GM19324 (cell line): ENCODE data around the gene ZDHHC11.
"Not testable (repeated sequence)": the region's sequence is repeated elsewhere in the genome, so short reads cannot be mapped to it uniquely, and the experiment has no call there.

Source experiments
- ATAC-seq: cut with Tn5 transposase; IDR thresholded peaks from one replicate; pipeline ENCODE4 v1.9.1; 2021; ENCODE audit warnings: mild to moderate bottlenecking, moderate library complexity; ENCODE audit not compliant: unreplicated experiment, low FRiP score

ZDHHC11 gene

DNA sequence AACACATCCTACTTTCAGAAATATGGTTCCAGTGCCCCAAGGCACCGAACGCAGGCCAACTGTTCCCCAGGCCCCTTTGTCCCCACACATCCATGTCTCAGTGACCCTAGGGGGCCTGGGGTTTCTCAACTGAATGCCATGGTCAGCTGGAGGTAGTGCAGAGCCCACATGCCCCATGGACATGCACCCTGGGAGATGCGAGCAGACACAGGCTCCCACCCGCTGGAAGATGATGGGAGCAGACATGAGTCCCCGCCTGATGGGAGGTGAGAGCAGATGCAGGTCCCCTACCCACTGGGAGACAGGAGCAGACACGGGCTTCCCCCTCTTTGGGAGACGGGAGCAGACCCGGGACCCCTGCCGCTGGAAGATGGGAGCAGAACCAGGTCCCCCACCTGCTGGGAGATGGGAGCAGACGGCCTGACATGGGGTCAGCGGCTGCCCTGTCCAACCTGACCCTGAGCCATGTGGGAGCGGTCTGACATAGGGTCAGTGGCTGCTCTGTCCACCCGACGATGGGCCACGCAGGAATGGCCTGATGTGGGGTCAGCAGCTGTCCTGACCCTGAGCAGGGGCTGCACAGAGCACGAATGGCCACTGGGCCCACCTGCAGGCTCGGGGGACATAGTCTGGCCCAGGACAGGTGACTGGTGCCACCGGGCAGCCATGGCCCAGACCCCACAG lies 84.7 kb downstream of the ZDHHC11 start:
- ATAC-seq: no peak

DNA sequence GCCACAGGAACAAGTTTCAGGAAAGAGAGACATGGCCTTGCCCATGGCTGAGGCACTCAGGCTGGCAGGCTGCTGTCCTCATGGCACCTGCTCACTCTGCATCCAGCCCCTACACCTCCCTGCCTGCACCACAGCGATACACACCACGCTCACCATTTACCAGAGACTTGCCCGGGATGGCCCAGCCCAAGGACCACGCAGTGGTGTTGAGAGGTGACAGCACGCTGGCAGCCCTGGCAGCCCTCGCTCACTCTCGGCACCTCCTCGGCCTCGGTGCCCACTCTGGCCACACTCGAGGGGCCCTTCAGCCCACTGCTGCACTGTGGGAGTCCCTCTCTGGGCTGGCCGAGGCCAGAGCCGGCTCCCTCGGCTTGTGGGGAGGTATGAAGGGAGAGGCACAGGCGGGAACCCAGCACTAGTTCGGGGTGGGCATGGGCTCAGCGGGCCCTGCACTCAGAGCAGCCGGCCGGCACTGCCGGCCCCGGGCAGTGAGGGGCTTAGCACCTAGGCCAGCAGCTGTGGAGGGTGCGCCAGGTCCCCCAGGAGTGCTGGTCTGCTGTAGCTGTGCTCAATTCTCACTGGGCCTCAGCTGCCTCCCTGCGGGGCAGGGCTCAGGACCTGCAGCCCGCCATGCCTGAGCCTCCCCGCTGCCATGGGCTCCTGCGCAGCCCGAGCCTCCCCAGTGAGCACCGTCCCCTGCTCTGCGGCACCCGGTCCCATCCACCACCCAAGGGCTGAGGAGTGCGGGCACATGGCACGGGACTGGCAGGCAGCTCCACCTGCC lies 86.6 kb downstream of the ZDHHC11 start:
- ATAC-seq: no peak

DNA sequence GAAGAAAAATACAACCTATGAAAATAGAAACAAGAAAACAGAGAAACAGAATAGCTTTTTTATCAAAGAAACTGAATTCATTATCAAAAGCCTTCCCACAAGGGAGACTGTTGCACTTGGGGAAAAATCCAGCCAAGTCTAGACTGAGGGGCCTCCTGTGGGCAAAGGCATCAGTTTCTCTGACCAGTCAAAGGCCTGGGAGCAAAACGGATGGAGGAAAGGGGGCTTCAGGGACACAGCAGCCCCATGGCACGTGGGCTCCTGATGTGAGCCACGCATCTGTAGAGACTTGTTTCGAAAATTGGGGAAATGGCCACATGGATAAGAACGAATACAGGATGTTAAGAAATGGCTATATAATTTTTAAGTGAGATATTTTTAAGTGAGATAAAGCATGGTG lies 87.4 kb downstream of the ZDHHC11 start:
- no peak for ATAC-seq

DNA sequence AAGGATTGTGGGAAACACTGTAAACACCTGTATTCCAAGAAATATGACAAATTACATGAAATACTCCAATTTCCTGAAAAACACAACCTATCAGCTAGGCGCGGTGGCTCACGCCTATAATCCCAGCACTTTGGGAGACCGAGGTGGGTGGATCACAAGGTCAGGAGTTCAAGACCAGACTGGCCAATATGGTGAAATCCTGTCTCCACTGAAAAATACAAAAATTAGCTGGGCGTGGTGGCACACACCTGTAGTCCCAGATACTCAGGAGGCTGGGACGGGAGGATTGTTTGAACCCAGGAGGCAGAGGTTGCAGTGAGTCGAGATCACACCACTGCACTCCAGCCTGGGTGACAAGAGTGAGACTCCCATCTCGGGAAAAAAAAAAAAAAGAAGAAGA lies 87.8 kb downstream of the ZDHHC11 start:
- not testable (repeated sequence) for ATAC-seq

DNA sequence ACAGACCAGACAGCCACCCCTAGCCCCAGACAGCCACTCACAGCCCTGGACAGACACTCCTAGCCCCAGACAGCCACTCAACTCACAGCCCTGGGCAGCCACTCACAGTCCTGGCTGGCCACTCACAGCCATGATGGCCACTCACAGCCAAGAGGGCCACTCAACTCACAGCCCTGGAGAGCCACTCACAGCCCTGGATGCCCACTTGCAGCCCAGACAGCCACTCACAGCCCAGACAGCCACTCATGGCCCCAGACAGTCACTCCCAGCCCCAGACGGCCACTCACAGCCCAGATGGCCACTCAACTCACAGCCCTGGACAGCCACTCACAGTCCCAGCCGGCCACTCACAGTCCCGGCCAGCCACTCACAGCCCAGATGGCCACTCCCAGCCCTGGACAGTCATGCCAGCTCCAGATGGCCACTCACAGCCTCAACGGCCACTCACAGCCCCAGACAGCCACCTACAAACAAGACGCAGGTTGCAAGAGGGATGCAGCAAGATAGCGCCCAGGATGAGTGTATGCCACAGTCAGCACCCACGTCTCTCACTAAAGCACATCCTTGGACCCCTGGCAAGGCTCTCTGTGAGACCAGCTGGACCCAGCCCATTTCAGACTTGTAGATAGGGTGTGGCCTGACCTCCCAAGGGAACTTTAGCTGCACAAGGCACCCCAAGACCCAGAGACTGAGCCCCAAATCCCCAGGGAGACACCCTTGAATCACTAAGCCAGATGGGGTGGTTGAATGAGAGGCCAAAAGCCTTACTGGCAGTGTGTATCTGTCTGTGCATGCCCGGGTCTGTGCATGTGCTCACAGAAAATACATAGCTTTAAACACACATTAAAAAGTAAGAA lies 88.7 kb downstream of the ZDHHC11 start:
- ATAC-seq: no peak

DNA sequence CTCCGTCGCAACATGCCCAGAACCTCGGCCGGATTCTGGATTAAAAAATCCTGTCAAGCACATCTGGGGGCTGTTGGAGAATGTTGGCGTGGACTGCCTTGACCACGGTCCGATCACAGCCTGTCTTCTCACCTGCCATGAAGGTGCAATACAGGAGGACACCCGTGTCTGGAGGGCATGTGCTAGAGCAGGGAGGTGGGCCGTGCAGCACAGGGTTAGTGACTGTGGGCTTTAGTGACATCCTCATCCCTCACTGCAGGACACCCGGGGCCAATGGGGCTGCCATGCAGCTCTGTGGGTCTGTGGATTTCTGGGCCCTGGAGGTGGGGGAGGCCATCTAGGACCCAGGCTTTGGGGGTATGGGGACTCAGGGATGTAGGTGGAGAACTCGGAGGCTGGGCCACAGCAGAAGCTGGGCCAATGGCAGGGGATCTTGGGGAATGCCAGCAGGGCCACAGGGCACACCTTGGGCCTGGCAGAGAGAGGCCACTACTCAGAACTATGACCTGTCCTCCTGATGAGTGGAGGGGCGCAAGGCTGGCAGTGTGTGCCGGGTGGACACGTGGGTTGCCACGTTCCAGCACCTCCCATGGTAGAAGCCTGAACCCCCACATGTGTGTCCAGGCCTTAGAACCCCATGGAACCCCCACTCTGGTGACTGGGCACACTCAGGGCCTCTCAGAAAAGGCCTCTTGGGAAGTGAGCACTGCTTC lies 89.6 kb downstream of the ZDHHC11 start:
- ATAC-seq: no peak

DNA sequence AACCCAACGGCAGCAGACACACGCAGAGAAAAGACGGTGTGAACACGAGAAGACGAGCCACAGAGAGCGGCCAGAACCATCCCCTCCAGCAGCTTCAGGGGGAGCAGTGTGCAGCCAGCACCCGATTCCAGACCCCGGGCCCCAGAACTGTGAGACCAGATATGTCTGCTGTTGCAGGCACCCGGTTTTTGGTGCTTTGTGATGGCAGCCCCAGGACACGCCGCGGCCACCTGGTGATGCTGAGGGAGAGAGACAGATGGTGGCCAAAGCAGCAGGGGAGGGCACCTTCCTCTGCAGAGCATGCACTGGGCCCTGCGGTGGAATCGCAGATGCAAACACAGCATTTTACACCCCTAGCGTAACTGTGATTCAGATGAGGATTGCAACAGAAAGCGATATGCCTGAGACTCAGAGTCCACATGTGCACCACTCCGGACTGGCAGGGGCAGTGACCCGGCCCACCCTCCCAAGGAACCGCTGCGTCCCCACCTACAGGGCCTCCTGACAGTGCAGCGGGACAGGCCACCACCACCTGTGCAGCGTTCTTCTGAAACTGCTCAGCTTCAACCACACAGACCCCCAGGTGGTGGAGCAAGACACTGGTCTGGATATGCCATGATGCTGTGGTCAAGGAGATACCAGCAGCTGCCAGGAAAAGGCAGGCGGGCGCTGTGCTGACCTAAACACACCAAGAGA lies 90.3 kb downstream of the ZDHHC11 start:
- ATAC-seq: no peak

DNA sequence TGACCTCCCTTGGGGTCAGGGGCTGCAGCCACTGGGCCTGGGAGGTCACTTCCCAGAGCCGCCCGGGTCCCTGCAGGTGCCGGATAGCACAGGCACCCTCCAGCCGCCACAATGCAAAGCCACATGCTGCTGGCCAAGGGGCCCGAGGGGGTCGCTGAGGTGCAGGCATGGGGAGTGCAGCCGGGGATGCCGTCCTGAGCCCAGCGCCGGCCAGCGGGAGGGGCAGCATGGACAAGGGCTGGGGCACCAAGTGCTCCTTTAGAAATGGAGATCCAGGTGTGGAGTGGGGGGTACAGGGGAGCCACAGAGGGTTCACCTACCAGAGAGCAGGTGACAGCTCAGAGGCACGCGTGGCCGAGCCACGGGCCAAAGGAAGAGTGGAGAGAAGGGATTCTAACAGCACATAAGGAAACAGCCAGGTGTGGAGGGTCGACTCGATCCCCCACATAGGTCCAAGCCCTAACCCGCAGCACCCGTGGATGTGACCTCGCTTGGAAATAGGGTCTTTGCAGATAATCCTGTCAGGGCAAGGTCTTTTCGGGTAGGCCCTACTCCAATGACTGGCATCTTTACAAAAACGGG lies 90.9 kb downstream of the ZDHHC11 start:
- ATAC-seq: no peak

DNA sequence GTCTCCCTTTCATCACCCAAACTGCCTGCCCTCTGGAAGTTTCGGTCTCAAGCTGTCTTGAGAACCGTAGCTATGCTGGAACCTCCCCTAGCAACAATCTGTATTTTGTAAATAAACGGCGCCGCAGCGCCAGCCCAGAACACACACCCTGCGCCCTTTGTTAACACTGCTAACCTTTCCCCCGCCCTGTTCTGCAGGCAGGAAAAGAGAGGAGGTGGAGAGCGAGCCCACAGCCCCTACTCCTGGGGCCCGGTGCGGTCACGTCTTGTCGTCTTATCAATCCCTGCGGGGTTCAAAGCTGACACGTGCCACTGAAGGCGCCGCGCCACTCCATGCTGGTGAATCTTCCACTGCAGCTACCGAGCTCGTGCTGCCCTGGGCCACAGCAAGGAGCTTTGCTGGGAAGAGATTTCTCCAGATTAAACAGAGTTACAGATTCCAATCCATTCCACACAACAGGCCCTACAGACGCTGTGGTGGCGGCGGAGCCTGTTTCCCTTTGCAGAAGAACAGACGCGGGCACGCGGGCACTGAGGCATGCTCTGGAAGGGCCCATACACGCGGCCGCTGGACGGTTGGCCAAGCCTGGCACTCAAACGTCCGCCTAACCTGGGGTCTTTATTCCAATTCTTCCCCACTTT lies 91.6 kb downstream of the ZDHHC11 start:
- ATAC-seq: no peak

DNA sequence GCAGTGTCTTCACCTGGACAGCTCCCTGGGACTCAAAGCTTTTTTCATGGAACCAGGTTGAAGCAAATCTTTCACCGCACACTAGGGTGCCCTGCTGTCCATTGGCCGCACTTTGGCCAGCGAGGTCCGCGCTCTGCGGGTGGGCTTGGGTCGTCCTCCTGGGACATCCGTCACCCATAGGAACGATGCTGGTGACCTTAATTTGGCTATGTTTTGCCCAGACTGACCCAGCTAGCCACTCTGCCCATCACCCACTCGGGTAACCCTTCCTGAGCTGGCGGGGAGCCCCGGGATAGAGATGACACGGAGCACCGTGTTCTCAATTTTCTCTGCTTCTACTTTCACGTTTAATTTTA lies 92.1 kb downstream of the ZDHHC11 start:
- no peak for ATAC-seq

DNA sequence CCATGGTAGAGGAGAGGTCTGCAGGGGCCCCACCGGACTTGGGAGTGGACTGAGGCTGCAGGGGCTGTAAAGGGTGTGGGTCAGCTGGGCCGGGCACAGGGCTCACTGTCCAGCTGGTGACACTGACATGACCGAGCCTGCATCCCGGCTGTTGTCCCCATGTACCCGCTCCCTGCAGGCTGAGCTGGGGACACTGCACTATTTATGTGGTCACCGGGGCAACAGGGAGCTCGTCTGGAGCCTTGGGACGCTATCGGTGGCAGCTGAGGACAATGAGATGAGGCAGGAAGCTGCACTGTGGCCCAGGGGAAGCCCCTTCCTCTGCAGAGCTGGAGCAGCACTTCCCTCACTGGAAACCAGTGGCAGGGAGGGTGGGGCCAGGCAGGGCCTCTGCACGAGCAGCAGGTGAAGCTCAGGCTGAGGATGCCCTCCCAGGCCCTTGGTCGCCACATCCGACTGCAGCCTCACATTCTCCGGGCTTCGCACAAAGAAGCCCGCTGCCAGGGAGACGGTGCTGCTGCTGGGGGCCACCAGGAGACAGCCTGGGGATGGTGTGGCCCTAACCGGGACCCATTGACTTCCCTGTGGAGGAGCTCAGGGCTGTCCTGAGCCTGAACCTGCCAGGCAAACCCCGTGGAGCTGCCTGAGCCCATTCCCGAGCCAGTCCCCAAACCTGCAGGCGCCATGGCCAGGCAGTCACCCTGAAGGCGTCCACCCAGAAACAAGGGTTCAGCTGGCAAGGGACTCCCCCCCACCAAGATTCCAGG lies 92.7 kb downstream of the ZDHHC11 start:
- ATAC-seq: no peak

DNA sequence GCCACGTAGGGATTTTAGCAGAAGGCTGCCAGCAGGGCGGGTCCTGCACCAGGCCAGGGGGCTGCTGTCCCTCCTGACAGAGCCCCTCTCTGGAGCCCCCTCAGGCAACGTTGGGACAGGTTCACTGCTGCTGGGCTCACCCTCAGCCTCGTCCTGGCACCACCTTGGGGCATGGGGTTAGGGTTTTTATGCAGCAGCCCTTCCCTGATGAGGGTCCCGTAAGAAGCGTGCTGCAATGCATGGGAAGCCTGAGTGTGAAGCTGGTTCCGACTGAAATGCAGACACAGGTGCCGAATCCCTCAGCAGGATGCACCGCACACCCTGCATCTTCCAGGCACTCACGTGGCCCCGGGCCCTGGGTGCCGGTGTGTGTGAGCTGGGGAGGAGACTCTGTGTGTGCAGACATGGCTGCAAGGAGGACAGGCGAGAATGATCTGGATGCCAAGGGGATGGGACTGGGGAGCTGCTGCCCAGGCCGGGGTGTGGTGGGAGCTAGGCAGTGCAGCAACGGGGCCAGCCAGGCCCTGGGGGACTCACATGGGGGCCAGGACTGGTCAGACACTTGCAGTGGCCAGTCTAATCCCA lies 93.3 kb downstream of the ZDHHC11 start:
- ATAC-seq: no peak

DNA sequence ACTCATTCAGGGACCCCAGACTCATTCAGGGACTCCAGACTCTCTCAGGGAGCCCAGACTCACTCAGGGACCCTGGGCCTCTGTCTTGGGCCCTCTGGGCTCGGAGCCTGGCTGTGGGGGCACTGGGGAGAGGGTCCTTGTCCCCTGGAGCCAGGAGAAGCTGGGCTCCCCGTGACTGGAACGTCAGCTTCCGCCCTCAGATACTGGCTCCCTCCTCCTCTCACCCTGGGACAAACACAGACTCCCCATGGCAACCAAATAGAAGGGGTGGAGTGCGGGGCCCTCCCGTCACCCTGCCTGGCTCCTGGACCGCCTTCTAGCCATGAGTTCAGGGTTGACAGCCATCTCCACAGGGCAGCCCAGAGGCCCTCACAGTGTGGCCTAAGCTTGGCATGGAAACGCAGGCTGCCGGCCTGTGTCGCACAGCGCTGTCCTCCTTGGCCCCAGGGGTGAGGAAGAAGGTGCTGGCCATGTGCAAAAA lies 93.9 kb downstream of the ZDHHC11 start:
- ATAC-seq: no peak

DNA sequence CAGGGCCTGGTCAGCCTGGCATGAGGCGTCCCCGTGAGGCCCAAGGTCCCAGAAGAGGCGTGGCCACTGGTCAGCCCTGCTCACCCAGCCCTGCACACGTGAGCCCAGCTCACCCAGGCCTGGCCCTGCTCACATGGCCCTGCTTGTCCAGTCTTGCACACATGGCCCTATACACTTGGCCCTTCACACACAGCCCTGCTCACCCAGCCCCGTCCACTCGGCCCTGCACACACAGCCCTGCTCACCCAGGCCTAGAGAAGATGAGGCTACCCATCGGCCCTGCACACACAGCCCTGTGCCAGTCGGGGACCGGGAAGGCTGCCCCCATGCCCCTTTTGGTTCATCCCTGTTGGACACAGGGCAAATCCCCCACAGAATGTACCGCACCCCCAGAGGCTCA lies 94.6 kb downstream of the ZDHHC11 start:
- ATAC-seq: no peak

DNA sequence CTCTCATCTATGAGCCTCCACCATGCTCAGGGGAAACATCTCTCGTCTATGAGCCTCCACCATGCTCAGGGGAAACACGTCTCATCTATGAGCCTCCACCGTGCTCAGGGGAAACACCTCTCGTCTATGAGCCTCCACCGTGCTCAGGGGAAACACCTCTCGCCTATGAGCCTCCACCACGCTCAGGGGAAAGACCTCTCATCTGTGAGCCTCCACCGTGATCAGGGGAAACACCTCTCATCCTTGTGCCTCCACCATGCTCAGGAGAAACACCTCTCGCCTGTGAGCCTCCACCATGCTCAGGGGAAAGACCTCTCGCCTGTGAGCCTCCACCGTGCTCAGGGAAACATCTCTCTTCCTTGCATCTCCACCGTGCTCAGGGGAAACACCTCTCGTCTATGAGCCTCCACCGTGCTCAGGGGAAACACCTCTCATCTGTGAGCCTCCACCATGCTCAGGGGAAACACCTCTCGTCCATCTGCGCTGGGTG lies 96.6 kb downstream of the ZDHHC11 start:
- not testable (repeated sequence) for ATAC-seq

DNA sequence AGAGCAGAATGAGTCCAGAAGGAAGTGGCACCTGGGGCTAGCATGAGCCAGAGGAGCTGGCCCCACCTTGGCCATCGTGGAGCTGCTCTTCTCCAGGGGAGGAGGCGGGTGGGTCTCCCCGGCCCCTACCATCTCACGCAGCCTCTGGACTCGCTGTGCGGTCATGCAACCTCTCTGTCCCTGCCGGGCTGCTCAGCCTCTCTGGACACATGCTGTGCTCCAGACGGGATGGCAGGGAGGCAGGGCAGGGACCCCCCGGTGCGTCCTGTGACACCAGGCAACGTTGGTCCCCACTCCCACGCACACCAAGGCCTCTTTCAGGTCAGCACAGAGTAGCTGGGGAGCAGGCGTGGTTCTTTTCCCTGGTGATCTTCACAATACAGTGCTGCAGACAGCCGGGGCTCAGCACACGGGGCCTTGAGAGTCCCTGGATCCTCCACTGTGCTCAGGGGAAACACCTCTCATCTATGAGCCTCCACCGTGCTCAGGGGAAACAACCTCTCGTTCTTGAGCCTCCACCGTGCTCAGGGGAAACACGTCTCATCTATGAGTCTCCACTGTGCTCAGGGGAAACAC lies 97.1 kb downstream of the ZDHHC11 start:
- not testable (repeated sequence) for ATAC-seq

DNA sequence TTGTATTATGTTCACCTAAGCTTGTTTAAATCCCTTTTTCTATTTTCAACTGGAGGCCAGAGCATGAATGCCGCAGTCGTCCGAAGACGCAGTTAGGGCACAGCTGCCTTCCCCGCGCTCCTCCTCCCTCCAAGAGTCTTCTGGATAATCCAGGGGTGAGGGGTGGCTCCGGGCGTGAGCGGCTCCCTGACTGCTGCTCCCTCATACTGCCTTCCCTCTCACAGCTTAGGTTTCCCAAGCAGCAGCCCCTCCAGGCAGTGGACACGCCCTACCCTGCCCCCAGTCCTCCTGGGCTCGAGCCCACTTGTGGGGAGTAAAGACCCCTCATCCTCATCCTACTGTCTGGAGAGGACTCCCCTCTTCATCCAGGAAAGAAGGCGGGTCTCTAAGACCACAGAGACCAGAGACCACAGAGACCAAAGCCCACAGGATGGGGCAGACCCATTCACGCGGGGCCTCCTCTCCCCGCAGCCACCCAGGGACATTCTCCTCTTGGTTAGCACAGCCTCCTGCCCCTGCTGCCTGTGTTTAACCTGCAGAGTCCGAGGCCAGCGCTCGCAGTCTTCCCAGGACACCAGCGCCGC lies 98.2 kb downstream of the ZDHHC11 start:
- not testable (repeated sequence) for ATAC-seq
